Esophagus mucosa (tissue), 1 donor: ENCODE measurements around the gene SHBG. TPM values are rescaled to one million over a fixed set of nuclear protein-coding genes. Genes with fewer than 3 reads are reported as not detected.
A peak's percentile ranks its signal among the peaks of the same experiment; 100 is the strongest.
"Not testable (repeated sequence)": the region's sequence is repeated elsewhere in the genome, so short reads cannot be mapped to it uniquely, and the experiment has no call there.

Experiments used
- ATAC-seq: fragments of 200-7000 bp; cut with Tn5 transposase; one replicate; pipeline ENCODE4 v1.9.1; 2020
- total RNA-seq: library from RNA; stranded (reverse); gene quantifications from one replicate; pipeline ENCODE4 v1.2.4, GENCODE V29; 2023
- donor health status: DM: yes; HTN: yes; CAD: no.

Gene SHBG
- total RNA-seq, 1 donor from 2014 or later: 0.48 TPM

- no peak for ATAC-seq
Observed at GRCh38 chr17:7611635-7612293, 18.2 kb upstream of the SHBG start.

DNA sequence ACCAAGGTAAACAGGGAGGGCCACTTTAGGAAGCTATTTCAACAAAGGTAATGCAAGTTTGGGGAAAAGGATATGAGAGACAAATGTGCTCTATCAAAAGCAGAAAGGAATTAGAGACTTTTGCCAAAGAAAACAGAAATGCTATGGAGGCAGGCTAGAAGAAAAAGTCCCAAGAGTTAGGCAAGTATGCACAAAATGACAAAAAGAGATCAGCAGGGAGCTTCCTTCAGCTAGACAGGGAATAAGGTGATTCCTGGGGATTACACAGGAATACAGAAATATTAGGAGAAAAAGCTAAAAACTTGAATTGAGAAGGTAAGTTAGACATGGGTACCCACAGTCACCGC lies 17.7 kb upstream of the SHBG start:
- ATAC-seq: no peak

DNA sequence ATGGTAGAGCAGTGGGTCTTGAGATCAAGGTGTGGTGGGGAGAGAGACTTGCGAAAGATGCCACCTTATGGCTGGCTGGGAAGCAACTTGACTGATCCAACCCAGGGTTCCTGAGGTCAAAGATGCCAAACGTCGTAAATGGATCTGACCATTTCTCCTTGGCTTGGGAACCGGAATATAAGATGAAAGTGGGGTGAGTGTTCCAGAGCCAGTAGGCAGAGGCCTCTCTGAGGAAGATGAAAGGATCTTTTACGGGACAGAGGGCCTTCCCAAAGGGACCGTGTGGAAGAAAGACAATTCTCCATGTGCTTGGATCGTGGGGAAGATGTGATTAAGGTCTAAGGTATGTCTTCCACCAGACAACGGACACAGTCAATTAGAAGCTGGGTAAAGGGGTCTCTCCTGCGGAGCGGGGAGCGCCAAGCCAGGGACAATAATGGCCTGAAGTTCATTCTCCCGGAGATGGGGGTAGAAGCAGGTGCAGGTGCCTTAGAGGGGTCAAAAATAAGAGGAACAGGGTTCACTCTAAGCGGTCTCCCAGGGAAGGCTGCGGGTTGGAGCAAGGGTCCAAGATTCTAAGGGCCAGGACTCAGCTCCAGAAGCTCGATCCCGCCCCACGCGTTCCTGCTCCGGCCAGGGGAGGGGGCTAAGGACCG lies 16.0 kb upstream of the SHBG start:
- no peak for ATAC-seq

DNA sequence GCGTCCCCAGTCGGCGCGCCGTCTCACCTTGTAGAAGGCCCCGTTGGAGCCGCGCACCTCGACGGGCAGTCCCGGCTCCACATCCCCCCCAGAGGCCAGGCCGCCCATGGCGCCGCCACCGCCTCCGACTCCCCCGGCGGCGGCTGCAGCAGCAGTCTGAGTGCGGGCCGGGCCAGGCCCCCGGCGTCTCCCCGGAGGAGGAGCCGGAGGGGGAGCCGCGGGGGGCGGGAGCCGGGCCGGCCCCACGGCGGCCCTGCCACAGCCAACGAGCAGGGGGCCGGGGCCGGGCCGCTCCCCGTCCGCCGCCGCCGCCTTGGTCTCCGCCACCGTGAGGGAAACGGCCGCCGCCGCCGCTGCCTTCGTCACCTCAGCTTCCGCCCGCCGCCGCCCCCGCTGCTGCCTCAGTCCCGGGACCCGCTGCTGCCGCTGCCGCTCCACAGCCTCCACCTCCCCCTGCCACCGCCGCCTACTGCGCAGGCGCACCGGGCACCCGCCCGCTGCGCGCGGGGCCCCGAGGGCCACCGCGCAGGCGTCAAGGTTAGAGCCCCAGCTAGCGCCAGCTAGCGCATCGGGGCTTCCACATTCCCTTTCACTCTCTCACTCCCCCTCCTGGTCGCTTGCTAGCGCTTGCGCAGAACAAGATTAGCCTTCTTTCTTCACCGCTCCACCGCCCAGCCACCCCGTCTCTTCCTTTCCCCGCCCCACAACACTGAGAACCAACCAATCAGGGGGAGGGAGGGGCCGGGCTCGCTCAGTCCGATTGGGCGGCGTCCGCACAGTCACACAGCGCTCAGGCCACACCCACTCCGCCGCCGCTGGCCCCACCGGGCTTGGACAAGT lies 15.3 kb upstream of the SHBG start, which contains the start of gene FXR2:
TSS of gene FXR2 (minus strand) at position 473 of the 840 bp plus-strand sequence. CDS start at position 108, 365 bp downstream.
- ATAC-seq: peak; percentile 99

DNA sequence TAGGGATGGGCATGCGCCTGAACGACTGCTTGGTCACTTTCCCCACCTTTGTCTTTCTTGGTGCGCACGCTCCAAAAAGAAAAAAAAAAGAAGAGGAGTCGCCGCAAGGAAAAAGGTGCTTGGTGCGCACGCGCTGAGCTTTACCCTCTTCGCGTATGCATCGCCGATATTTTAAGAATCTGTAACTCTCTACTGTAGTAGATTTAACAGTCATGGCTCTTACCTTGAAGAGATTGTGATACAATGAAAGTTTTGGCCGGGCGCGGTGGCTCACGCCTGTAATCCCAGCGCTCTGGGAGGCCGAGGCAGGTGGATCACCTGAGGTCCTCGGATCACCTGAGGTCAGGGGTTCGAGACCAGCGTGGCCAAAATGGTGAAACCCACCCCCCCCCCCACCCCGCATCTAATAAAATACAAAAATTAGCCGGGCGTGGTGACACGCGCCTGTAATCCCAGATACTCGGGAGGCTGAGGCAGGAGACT lies 14.6 kb upstream of the SHBG start:
- ATAC-seq: no peak

DNA sequence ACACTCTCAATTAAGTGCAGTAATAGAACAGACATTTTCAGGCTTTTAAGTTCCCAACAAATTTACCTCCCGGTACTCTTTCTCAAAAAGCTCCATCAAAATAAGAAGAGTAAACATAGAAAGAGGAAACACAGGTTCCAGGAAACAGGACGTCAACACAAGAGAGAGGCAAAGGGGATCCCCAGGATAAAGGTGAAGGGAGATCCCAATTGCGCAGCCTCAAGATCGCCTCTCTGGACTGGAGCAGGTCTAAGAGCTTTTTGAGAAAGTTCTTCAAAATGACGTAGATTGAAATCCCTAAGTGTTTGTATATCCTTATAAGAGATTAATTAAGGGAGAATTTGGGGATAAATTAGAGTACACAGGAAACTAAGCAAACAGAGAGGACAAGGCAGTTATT lies 11.3 kb upstream of the SHBG start:
- no peak for ATAC-seq

- ATAC-seq: no peak
Observed at GRCh38 chr17:7620835-7621234, 9.1 kb upstream of the SHBG start.

- ATAC-seq: no peak
Observed at GRCh38 chr17:7623661-7624060, 6.3 kb upstream of the SHBG start.

DNA sequence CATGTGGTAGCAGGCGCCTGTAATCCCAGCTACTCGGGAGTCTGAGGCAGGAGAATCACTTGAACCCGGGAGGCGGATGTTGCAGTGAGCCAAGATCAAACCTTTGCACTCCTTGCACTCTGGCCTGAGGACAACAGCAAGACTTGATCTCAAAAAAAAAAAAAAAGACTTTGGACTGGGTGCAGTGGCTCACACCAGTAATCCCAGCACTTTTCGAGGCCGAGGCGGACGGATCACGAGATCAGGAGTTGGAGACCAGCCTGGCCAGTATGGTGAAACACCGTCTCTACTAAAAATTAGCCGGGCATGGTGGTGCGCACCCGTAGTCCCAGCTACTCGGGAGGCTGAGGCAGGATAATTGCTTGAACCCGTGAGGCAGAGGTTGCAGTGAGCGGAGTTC lies 4.2 kb upstream of the SHBG start:
- ATAC-seq: not testable (repeated sequence)

- ATAC-seq: no peak
Observed at GRCh38 chr17:7626307-7626706, 3.6 kb upstream of the SHBG start.

DNA sequence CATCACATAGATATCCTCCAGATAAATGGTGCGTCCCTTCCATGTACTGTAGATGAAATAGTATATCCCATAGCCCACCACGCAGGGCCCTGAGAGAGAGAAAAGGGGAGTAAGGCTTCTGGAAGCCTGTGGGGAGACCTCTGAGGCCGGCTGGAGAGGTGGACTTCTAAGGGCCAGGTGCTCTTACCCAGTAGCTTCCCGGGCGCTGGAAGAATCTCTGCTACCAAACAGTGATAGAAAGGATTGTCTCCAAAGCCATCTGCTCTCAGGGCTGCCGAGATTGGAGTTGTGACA lies 3.0 kb upstream of the SHBG start:
- peak; percentile 3 for ATAC-seq

DNA sequence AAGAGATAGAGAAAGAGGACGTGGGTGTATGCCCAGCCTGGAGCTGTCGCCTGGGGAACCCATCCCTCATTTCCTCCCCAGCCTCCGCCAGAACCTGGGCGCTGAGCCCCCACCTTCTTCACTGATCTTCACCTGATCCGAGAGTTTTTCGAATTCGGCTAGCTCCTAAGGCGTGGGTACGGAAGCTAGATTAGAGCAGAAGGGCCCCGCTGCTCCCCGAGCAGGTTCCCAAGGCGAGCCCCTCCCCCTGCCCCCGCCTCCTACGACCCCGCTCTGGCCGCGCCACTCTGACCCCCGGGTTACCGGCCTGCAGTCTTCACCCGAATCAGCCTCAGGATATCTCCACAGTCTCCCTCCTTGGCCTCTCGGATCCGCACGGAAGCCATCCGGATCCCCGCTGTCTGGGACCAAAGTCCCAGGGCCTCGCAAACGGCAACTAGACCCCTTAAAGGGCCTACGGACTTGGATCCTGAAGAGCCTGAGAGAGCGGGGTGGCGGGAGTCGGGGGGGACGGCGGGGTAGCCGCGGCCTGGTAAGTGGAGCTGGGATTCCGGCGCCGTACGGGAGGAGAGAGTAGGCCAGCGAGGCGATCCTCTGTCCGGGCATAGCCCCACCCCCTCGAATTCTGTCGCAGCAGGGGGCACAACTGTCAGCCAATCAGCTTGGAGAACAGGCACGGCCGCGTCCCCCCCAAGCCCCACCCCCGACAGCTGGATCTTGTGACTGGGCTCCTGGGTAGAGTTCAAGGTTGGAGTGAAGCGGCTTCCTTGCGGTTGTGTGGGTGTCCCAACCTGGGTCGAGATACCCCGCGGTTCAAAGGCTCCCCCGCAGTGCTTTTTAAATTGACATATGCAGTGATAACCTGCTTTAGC lies 2.4 kb upstream of the SHBG start, which contains the start of gene SAT2:
TSS of gene SAT2 (minus strand) at position 572 of the 872 bp plus-strand sequence. CDS start at position 386, 186 bp downstream.
- ATAC-seq: peak; percentile 94

- no peak for ATAC-seq
Observed at GRCh38 chr17:7631398-7632380, 1.8 kb downstream of the SHBG start.

DNA sequence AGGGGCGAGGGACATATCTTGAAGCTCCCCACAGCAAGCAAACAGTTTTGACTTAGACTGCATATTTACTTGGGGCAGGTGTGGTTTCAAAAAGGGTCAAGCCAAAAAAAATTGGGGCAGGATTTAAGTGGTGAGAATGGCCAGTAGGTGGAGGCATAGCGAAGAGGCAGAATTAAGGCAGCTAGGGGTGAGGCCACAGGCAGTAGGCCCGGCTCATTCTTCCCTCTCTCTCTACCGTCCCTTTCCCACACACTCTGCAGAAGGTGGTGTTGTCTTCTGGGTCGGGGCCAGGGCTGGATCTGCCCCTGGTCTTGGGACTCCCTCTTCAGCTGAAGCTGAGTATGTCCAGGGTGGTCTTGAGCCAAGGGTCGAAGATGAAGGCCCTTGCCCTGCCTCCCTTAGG lies 2.6 kb downstream of the SHBG start:
- ATAC-seq: peak; percentile 51

GRCh38 chr17:7633093-7633492 lies 3.2 kb downstream of the SHBG start:
- no peak for ATAC-seq

- ATAC-seq: no peak
Observed at GRCh38 chr17:7634384-7634783, 4.4 kb downstream of the SHBG start.

DNA sequence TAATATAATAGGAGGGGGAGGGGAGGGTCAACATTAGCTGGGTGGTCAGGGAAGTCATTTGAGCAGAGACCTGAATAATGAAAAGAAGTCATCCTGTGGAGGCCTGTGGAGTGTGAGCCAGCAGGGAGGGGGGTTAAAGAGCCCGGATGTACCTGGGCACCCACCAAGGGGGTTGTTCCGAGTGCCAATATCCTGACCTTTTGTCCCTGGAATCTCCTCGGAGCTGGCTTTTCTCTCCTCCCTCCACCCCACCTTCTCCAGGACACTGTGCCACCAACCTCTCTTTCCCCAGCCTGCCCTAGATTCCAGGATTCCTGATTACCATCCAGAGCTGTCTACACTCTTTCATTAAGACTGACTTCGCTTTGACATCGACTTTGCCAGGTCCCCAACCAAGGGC lies 6.2 kb downstream of the SHBG start:
- ATAC-seq: no peak

DNA sequence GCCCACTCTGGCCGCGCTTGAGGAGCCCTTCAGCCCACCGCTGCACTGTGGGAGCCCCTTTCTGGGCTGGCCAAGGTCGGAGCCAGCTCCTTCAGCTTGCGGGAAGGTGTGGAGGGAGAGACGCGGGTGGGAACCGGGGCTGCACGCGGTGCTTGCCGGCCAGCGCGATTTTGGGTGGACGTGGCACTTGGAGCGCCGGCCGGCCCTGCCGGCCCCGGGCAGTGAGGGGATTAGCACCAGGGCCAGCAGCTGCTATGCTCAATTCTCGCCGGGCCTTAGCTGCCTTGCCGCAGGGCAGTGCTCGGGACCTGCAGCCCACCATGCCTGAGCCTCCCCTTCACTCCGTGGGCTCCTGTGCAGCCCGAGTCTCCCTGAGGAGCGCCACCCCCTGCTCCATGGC lies 10.8 kb downstream of the SHBG start:
- no peak for ATAC-seq

DNA sequence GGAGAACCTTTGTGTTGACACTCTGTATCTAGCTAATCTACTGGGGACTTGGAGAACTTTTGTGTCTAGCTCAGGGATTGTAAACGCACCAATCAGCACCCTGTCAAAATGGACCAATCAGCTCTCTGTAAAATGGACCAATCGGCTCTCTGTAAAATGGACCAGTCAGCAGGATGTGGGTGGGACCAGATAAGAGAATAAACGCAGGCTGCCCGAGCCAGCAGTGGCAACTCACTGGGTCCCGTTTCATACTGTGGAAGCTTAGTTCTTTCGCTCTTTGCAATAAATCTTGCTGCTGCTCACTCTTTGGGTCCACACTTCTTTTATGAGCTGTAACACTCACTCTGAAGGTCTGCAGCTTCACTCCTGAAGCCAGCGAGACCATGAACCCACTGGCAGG lies 11.7 kb downstream of the SHBG start:
- not testable (repeated sequence) for ATAC-seq

GRCh38 chr17:7644775-7645174 lies 14.8 kb downstream of the SHBG start:
- no peak for ATAC-seq

- no peak for ATAC-seq
Observed at GRCh38 chr17:7646457-7646856, 16.5 kb downstream of the SHBG start.
